ENCODE data around the gene KNDC1.

DNA sequence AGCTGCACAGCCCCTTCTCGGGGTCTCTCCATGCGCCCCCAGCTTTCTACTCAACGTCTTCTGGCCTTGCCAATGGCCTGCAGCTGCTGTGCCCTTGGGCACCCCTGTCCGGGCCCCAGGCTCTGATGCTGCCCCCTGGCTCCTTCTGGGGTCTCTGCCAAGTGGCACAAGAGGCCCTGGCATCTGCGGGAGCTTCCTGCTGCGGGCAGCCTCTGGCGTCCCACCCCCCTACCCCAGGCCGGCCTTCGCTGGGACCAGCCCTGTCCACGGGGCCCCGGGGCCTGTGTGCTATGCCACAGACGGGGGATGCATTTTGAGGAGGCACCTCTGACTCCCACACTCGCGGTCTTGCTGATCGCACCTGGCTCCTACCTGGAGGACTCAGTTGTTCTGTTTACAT, 80.0 kb downstream of the KNDC1 start:
- TF ChIP-seq, protein P1, sequence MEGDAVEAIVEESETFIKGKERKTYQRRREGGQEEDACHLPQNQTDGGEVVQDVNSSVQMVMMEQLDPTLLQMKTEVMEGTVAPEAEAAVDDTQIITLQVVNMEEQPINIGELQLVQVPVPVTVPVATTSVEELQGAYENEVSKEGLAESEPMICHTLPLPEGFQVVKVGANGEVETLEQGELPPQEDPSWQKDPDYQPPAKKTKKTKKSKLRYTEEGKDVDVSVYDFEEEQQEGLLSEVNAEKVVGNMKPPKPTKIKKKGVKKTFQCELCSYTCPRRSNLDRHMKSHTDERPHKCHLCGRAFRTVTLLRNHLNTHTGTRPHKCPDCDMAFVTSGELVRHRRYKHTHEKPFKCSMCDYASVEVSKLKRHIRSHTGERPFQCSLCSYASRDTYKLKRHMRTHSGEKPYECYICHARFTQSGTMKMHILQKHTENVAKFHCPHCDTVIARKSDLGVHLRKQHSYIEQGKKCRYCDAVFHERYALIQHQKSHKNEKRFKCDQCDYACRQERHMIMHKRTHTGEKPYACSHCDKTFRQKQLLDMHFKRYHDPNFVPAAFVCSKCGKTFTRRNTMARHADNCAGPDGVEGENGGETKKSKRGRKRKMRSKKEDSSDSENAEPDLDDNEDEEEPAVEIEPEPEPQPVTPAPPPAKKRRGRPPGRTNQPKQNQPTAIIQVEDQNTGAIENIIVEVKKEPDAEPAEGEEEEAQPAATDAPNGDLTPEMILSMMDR (IDR thresholded peaks at IDR 0.05) = no peak
- TF ChIP-seq POLR2A (IDR thresholded peaks at IDR 0.05) = no peak
